D721Med (cell line): ENCODE results near the gene SUSD4.

Experiments used
- DNase-seq: peaks from one replicate; pipeline ENCODE4 v3.0.0; 2011; ENCODE audit warnings: low spot score; ENCODE audit not compliant: insufficient read length
- FAIRE-seq: peaks from 2 replicates; lab custom pipeline; 2011; peaks lifted over from hg19 to GRCh38; lab: Jason Lieb, UNC
- TF ChIP-seq, protein P1 (sequence below): IDR thresholded peaks from 2 replicates; pipeline ENCODE4 v1.5.1; 2012; ENCODE audit warnings: mild to moderate bottlenecking, control low read depth; ENCODE audit not compliant: insufficient read depth; ENCODE audit errors: missing control alignments

The SUSD4 gene

GRCh38 chr1:223276029-223276428, 87.9 kb downstream of the SUSD4 start:
- no peak for FAIRE-seq
- TF ChIP-seq, protein P1, sequence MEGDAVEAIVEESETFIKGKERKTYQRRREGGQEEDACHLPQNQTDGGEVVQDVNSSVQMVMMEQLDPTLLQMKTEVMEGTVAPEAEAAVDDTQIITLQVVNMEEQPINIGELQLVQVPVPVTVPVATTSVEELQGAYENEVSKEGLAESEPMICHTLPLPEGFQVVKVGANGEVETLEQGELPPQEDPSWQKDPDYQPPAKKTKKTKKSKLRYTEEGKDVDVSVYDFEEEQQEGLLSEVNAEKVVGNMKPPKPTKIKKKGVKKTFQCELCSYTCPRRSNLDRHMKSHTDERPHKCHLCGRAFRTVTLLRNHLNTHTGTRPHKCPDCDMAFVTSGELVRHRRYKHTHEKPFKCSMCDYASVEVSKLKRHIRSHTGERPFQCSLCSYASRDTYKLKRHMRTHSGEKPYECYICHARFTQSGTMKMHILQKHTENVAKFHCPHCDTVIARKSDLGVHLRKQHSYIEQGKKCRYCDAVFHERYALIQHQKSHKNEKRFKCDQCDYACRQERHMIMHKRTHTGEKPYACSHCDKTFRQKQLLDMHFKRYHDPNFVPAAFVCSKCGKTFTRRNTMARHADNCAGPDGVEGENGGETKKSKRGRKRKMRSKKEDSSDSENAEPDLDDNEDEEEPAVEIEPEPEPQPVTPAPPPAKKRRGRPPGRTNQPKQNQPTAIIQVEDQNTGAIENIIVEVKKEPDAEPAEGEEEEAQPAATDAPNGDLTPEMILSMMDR, result no peak
- no peak for DNase-seq

DNA sequence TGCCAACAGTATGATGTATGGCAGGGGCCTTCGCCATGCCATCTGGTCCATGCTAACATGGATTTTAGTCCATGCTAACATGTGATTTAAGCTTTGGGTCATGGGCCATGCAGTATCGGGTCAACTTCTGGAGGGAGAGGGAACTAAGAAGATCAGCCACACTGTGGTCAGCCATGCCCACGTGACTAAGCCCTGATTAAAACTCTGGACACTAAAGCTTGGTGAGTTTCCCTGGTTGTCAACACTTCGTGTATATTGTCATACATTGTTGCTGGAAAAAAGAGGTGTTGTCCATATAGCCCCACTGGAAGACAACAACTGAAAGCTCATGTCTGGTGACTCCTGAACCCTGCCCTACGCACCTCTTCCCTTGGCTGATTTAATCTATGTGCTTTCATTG, 90.5 kb downstream of the SUSD4 start:
- no peak for FAIRE-seq
- TF ChIP-seq, protein P1, result no peak
- no peak for DNase-seq

GRCh38 chr1:223271085-223271781, 92.7 kb downstream of the SUSD4 start:
- TF ChIP-seq, protein P1, result no peak
- FAIRE-seq (no peak), DNase-seq (no peak)

DNA sequence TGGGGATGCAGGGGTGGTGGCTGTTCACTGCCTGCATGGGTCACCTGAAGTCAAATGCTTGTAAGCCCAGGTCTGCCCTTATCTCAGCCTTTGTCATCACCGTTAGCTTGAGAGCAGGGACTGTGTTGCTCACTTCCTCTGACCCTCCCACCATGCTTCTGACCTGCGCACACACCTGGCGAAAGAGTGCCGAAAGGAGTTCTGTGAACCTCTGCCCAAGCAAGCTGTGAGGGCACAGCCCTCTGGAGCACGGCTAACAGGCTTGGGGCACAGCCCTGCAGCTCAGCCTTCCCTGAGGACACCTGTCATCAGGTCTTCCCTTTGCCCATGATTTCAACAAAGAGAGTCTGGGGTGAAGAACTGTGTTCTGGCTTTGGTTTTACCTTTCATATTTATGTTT, 93.8 kb downstream of the SUSD4 start:
- FAIRE-seq (no peak), DNase-seq (no peak)
- TF ChIP-seq, protein P1, result no peak

DNA sequence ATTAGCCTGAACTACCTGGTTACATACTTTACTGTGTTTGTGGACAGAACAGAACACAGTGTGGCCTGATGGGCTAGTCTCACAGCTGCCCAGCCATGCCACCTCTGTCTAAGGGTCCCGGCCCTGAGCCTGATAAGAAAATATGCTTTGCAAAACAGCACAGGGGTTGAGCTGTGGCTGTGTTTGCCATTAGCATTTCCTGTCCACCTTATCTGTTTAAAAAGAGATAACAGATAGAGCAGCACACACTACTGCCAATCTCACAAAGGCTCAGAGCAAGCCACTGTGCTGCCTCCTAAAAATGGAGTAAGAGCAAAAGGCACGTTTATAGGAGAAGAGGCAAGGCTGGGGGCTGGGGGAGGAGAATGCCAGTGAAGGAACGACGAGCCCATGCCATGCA, 95.0 kb downstream of the SUSD4 start:
- TF ChIP-seq, protein P1, result no peak
- DNase-seq (no peak), FAIRE-seq (no peak)

- TF ChIP-seq, protein P1, result no peak
- no peak for DNase-seq
- no peak for FAIRE-seq
Observed at GRCh38 chr1:223266632-223267172, 97.3 kb downstream of the SUSD4 start.
